Activated CD4-positive, alpha-beta memory T cell treated with anti-CD3 and anti-CD28 coated beads for 36 hours (primary cell): ENCODE results near the gene TMED7. TPM values are rescaled to one million over a fixed set of nuclear protein-coding genes. Genes with fewer than 3 reads are reported as not detected.

ENCODE experiments used
- CTCF ChIA-PET: fragments of 350-600 bp; sonication (Branson Sonifier 250); formaldehyde crosslinking; loops from one replicate; lab custom pipeline; 2021; ENCODE audit warnings: antibody characterized with exemption, inconsistent platforms; lab: Charles Lee
- POLR2A ChIA-PET: fragments of 350-600 bp; sonication (Branson Sonifier 250); formaldehyde crosslinking; loops from one replicate; lab custom pipeline; 2021; ENCODE audit warnings: antibody characterized with exemption; lab: Charles Lee
- DNase-seq: peaks from one replicate; pipeline ENCODE4 v3.0.0-alpha.2; 2020
- H3K27ac Mint-ChIP-seq: one replicate; pipeline ENCODE4 v1.8.0; 2021; ENCODE audit warnings: mixed read lengths
- H3K27me3 Mint-ChIP-seq: one replicate; pipeline ENCODE4 v1.8.0; 2021; ENCODE audit warnings: mixed read lengths
- H3K36me3 Mint-ChIP-seq: one replicate; pipeline ENCODE4 v1.8.0; 2021; ENCODE audit warnings: mixed read lengths
- H3K4me1 Mint-ChIP-seq: one replicate; pipeline ENCODE4 v1.8.0; 2021; ENCODE audit warnings: low read depth, mixed read lengths
- H3K4me3 Mint-ChIP-seq: one replicate; pipeline ENCODE4 v1.8.0; 2021; ENCODE audit warnings: mild to moderate bottlenecking, mixed read lengths
- H3K9me3 Mint-ChIP-seq: one replicate; pipeline ENCODE4 v1.8.0; 2021; ENCODE audit warnings: mixed read lengths
- intact Hi-C: fragments of 100-400 bp; cut with micrococcal nuclease; formaldehyde crosslinking; loops from one replicate; pipeline ENCODE4 v1.15.1; 2023
- total RNA-seq, 2 experiments: library from RNA; stranded (reverse); gene quantifications; one replicate each; pipeline ENCODE4 v1.2.3, GENCODE V29; 2021

The TMED7 gene
- total RNA-seq, 2 experiments from 2014 or later, result 42.2 to 44.1 TPM

DNA sequence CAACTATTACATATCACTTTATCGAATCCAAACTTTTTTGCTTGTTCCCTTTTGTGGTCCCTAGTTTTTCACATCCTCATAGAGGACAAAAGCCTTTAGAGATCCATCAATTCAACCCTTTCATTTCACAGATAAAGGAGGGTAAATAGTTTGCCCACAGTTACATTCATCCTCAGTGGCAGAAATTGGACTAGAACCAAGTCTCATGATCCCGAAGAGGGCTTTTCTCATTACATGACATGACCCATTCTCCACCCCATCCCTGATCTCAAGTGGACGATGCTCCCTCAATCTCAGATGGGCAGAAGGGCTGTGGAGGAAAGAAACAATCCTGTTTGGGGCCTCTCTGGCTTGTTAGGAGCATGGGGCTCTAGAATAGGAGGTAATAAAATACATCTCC is 46.6 kb downstream of the TMED7 start:
- CTCF ChIA-PET, result no interaction called here
- POLR2A ChIA-PET, result no interaction called here
- intact Hi-C loops, result loop anchor here (10.0 kb wide), 1 partner anchor 204 kb away; no protein-coding TSS in a partner anchor

DNA sequence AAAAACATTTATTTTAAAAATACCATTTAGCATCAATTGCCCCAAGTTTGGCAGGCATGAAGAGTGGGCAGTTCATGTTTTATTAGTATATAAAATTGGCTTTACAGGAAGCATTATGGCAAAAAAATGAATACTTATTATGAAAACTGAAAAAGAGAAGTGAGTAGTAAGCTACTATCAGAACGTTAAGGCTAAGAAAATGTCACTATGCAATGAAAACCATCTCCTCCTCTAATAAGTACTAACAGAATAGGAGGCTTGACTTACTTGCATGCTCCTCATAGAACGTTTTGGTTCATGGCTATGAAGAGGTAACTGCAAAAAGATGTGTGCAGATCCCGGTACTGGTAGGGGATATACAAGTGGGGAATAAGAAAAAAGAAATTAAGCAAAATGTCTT is 47.2 kb downstream of the TMED7 start:
- CTCF ChIA-PET, result no interaction called here
- peaks cover 2% of the 10 kb centered on the region for H3K9me3 Mint-ChIP-seq
- no peak for DNase-seq
- H3K27me3 Mint-ChIP-seq, result no peaks in the 10 kb centered on the region
- POLR2A ChIA-PET, result no interaction called here
- H3K4me3 Mint-ChIP-seq, result no peak overlapping the region
- intact Hi-C loops, result loop anchor here (10.0 kb wide), 1 partner anchor 204 kb away; no protein-coding TSS in a partner anchor
- H3K27ac Mint-ChIP-seq, result no peak overlapping the region
- H3K36me3 Mint-ChIP-seq, result no peaks in the 10 kb centered on the region
- peaks cover 3% of the 10 kb centered on the region for H3K4me1 Mint-ChIP-seq

More for the DNA sequence above, 46.6 kb downstream of the TMED7 start:
- H3K27ac Mint-ChIP-seq, result no peak overlapping the region
- no peak overlapping the region for H3K4me3 Mint-ChIP-seq
- no peaks in the 10 kb centered on the region for H3K27me3 Mint-ChIP-seq
- peaks cover 3% of the 10 kb centered on the region for H3K4me1 Mint-ChIP-seq
- H3K36me3 Mint-ChIP-seq, result no peaks in the 10 kb centered on the region
- peaks cover 2% of the 10 kb centered on the region for H3K9me3 Mint-ChIP-seq
- DNase-seq, result no peak

DNA sequence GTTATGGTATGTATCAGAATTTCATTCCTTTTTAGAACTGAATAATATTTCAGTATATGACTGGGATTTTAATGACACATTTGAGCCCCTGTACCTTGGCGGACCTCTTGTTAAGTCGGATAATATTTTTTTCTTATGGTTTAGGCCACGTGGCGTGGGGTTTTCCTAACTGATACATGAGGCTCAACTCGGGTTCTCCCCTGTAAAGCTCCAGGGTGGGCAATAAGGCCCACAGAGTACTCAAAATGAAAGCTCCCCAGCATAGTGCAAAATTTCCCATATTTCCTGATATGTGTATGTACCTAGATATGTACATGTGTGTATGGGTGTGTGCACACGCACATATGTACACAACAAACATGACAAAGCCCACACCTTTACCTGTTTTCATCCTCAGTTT is 48.1 kb downstream of the TMED7 start:
- no peak for DNase-seq
- intact Hi-C loops, result loop anchor here (10.0 kb wide), 1 partner anchor 203 kb away; no protein-coding TSS in a partner anchor
- Mint-ChIP-seq H3K4me3 (no peak overlapping the region), H3K4me1 (peaks cover 3% of the 10 kb centered on the region), H3K27ac (no peak overlapping the region), H3K36me3 (no peaks in the 10 kb centered on the region), H3K27me3 (no peaks in the 10 kb centered on the region), H3K9me3 (peaks cover 2% of the 10 kb centered on the region)
- ChIA-PET CTCF (interaction anchor here (1.0 to 12.0 kb wide), 3 partner anchors 11 to 269 kb away, joined by 3 to 212 read pairs (median 5); no protein-coding TSS in a partner anchor), POLR2A (interaction anchor here (1.4 kb wide), 1 partner anchor 14 kb away, joined by 4 read pairs; no protein-coding TSS in a partner anchor)

DNA sequence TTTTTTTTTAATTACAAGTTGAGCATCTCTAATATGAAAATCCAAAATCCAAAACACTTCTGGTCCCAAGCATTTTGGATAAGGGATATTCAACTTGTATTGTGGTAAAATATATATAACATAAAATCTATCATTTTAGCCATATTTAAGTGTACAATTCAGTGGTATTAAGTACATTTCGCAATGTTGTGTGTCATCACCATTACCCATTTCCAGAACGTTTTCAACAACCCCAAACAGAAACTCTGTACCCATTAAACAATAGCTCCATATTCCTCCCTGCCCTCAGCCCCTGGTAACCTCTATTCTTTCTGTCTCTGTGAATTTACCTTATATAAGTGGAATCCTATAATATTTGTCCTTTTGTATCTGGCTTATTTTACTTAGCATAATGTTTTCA is 48.5 kb downstream of the TMED7 start:
- CTCF ChIA-PET, result interaction anchor here (1.0 to 12.0 kb wide), 3 partner anchors 11 to 269 kb away, joined by 3 to 212 read pairs (median 5); no protein-coding TSS in a partner anchor
- H3K4me3 Mint-ChIP-seq, result no peak overlapping the region
- H3K4me1 Mint-ChIP-seq, result peaks cover 3% of the 10 kb centered on the region
- H3K27me3 Mint-ChIP-seq, result no peaks in the 10 kb centered on the region
- H3K36me3 Mint-ChIP-seq, result no peaks in the 10 kb centered on the region
- POLR2A ChIA-PET, result interaction anchor here (1.4 kb wide), 1 partner anchor 14 kb away, joined by 4 read pairs; no protein-coding TSS in a partner anchor
- intact Hi-C loops, result loop anchor here (10.0 kb wide), 1 partner anchor 203 kb away; no protein-coding TSS in a partner anchor
- DNase-seq, result no peak
- H3K9me3 Mint-ChIP-seq, result peaks cover 2% of the 10 kb centered on the region
- H3K27ac Mint-ChIP-seq, result no peak overlapping the region

DNA sequence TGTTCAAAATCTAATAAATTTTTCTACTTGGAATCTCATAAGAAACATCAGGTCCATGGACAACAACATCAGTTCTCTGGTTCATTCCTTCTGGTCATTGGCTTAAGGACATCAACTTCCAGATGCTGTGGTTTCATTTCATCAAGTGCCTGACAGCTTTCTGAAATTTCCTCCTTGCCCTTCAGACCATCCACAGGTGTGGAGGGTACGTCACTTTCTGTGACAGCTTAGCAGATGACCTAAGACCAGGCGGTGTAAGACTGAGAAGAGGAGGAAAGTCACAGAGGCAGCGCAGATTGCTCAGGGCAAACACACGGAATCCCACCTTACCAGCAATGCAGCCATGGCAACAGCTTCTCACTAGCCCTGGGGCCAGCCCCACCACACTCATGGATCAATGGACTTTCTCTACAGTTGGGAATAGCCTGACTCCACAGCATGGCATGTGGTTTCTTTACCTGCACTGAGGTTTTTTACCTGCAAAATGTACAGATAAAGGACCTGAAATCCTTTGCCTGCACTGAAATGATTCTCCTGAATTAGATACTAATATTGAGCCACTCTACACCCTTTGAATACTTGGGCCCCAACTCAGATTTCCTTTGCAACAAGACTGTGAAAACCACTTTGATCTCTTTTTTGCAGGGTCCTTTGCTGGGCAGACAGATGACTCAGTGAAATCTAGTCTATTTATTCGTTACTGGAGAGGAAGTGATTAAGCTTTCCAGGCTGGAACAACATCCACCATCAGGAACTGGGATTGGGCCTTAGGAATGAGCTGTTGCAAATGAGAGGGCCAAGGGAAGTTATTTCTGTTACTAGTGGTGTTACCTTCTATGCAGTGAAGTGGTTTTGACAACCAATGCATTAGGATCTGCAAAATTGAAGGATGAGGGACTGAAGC is 50.4 kb downstream of the TMED7 start:
- Mint-ChIP-seq H3K27me3 (no peaks in the 10 kb centered on the region), H3K4me1 (peaks cover 3% of the 10 kb centered on the region), H3K9me3 (peaks cover 2% of the 10 kb centered on the region), H3K4me3 (no peak overlapping the region), H3K27ac (no peak overlapping the region), H3K36me3 (no peaks in the 10 kb centered on the region)
- ChIA-PET CTCF (interaction anchor here (0.6 to 12.0 kb wide), 31 partner anchors 8 to 597 kb away, joined by 3 to 212 read pairs (median 4); partner anchors contain the start of gene CCDC112), POLR2A (no interaction called here)
- intact Hi-C loops, result loop anchor here (2.0 to 10.0 kb wide), 2 partner anchors 201 to 477 kb away; no protein-coding TSS in a partner anchor
- no peak for DNase-seq

DNA sequence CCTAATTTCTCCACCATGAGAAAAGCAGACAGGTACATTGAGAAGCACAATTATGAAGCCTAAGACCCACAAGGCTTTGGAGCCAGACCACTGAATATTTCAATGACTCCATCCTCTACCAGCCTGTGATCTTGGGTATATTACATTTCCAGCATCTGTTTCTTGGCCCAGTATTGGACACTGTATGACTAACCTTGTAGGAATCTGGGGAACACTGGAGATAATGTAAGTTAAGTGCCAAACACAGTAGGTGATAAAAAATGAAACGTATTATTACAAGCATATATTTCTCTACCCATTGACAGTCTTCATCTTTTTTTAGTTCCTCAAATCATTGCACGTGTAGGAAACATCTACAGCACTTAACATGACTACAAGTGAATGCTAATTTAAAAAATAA is 52.7 kb downstream of the TMED7 start:
- H3K4me3 Mint-ChIP-seq, result no peak overlapping the region
- POLR2A ChIA-PET, result no interaction called here
- H3K4me1 Mint-ChIP-seq, result peaks cover 3% of the 10 kb centered on the region
- no peak for DNase-seq
- no peaks in the 10 kb centered on the region for H3K36me3 Mint-ChIP-seq
- intact Hi-C loops, result loop anchor here (10.0 kb wide), 1 partner anchor 198 kb away; no protein-coding TSS in a partner anchor
- no peaks in the 10 kb centered on the region for H3K27me3 Mint-ChIP-seq
- CTCF ChIA-PET, result interaction anchor here (1.9 to 12.0 kb wide), 2 partner anchors 183 to 264 kb away, joined by 6 to 212 read pairs; no protein-coding TSS in a partner anchor
- peaks cover 2% of the 10 kb centered on the region for H3K9me3 Mint-ChIP-seq
- H3K27ac Mint-ChIP-seq, result no peak overlapping the region

DNA sequence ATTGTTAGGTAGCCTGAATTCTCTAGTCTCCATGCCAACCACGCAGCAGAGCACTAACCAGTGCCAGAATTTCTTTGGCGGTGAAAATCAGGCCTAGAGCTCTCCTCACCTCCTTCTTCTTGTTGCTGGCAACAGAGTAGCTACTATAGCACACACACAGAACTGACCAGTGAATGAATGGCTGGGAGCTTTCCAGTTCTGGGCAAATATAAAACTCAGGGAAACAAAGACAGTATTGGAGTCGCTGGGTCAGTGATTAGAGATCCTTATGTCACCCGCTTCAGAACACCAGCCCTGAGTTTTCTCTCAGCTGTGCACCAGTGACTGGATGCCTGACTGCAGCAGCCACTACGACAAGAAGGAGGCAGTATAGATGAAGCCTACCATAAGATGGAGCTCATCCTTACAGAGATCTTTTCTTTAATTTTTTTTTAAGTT is 54.4 kb downstream of the TMED7 start:
- DNase-seq, result no peak
- no peak overlapping the region for H3K27ac Mint-ChIP-seq
- H3K4me3 Mint-ChIP-seq, result no peak overlapping the region
- ChIA-PET CTCF (interaction anchor here (0.5 to 12.0 kb wide), 3 partner anchors 145 to 269 kb away, joined by 3 to 212 read pairs (median 3); no protein-coding TSS in a partner anchor), POLR2A (interaction anchor here (1.3 kb wide), 1 partner anchor 228 kb away, joined by 3 read pairs; no protein-coding TSS in a partner anchor)
- peaks cover 3% of the 10 kb centered on the region for H3K27me3 Mint-ChIP-seq
- H3K9me3 Mint-ChIP-seq, result no peaks in the 10 kb centered on the region
- intact Hi-C loops, result loop anchor here (10.0 kb wide), 1 partner anchor 197 kb away; no protein-coding TSS in a partner anchor
- no peaks in the 10 kb centered on the region for H3K36me3 Mint-ChIP-seq
- peaks cover 3% of the 10 kb centered on the region for H3K4me1 Mint-ChIP-seq

DNA sequence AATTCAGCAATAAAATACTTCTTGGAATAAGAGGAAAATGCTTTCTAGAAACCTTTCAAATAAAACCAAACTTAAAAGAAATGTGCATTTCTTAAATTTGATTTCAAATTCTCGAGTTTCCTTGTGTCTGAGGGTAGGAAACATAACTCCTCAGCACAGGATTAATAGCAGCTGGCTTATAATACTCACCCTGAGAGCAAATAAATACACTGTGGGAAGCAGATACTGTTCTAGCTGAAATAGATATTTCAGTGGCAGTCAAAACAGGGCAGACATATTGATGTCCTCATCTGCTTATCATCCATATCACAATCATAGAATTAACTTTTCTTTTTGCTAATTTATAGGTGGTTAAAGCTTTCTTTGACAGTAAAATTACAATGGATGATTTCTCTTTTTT is 57.2 kb downstream of the TMED7 start:
- no peak overlapping the region for H3K27ac Mint-ChIP-seq
- H3K36me3 Mint-ChIP-seq, result no peaks in the 10 kb centered on the region
- POLR2A ChIA-PET, result no interaction called here
- no peak overlapping the region for H3K4me3 Mint-ChIP-seq
- no peaks in the 10 kb centered on the region for H3K9me3 Mint-ChIP-seq
- H3K4me1 Mint-ChIP-seq, result no peaks in the 10 kb centered on the region
- no peak for DNase-seq
- intact Hi-C loops, result no loop called here
- CTCF ChIA-PET, result interaction anchor here (12.0 kb wide), 1 partner anchor 260 kb away, joined by 212 read pairs; no protein-coding TSS in a partner anchor
- peaks cover 3% of the 10 kb centered on the region for H3K27me3 Mint-ChIP-seq

DNA sequence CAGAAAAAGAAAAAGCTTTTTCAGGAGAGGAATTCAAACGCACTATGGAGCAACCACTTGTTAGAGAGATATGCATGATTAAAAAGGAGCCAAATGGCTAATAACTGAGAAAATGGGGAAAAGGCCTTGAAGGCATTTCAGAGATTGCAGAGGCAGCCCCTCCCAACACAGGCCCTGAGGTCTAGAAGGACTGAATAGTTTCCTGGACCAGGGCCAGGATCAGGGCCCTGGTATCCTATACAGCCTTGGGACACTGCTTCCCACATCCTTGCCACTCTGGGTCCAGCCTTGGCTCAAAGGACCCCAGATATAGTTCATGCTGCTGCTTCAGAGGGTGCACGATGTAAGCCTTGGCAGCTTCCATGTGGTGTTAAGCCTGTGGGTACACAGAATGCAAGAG is 60.6 kb downstream of the TMED7 start:
- intact Hi-C loops, result no loop called here
- Mint-ChIP-seq H3K27me3 (peaks cover 14% of the 10 kb centered on the region), H3K4me3 (no peak overlapping the region), H3K4me1 (no peaks in the 10 kb centered on the region), H3K36me3 (no peaks in the 10 kb centered on the region), H3K9me3 (no peaks in the 10 kb centered on the region), H3K27ac (no peak overlapping the region)
- no peak for DNase-seq
- CTCF ChIA-PET, result interaction anchor here (1.9 kb wide), 1 partner anchor 10 kb away, joined by 5 read pairs; no protein-coding TSS in a partner anchor
- POLR2A ChIA-PET, result no interaction called here

Other genes with a start within 250 kb of the TMED7 start
- gene FEM1C, start 81.3 kb downstream of the TMED7 start, total RNA-seq, result 10 to 100 TPM; 12.2 to 12.5 TPM
- 1 to 10 TPM in 1 of 2 experiments, under 1 TPM in 1; 0.40 to 2.0 TPM for gene TICAM2, start 23.6 kb downstream of the TMED7 start, total RNA-seq
- gene CDO1, start 190.6 kb upstream of the TMED7 start, total RNA-seq, result under 1 TPM; 0.31 to 0.34 TPM
- 10 to 100 TPM; 40.6 to 41.9 TPM for gene ATG12, start 215.5 kb upstream of the TMED7 start, total RNA-seq
- 10 to 100 TPM; 85.7 to 87.6 TPM for gene AP3S1, start 215.9 kb upstream of the TMED7 start, total RNA-seq